Activated naive CD4-positive, alpha-beta T cell treated with anti-CD3 and anti-CD28 coated beads, Interleukin-2, amount 50 U/mL, for 72 hours (primary cell): ENCODE results near the gene CLIP1. TPM values are rescaled to one million over a fixed set of nuclear protein-coding genes. Genes with fewer than 3 reads are reported as not detected.
"Not testable (repeated sequence)": the region's sequence is repeated elsewhere in the genome, so short reads cannot be mapped to it uniquely, and the experiment has no call there.

Source experiments
- ATAC-seq, 2 donors: fragments of 150-1000 bp; cut with Tn5 transposase; 2 replicates each; pipeline ENCODE4 v1.10.0; 2021; ENCODE audit warnings: mild to moderate bottlenecking in 2 of 2, moderate library complexity in 2 of 2
- DNase-seq, 2 donors: peaks; one replicate each; pipeline ENCODE4 v3.0.0; 2021 to 2022; ENCODE audit warnings: low spot score in 2 of 2
- H3K27ac Mint-ChIP-seq, 2 donors: one replicate each; pipeline ENCODE4 v1.8.0; 2022; ENCODE audit warnings: mild to moderate bottlenecking in 2 of 2, mixed read lengths in 2 of 2
- H3K36me3 Mint-ChIP-seq, 2 donors: one replicate each; pipeline ENCODE4 v1.8.0; 2022; ENCODE audit warnings: mixed read lengths in 2 of 2
- H3K9me3 Mint-ChIP-seq, 2 donors: one replicate each; pipeline ENCODE4 v1.8.0; 2022; ENCODE audit warnings: mixed read lengths in 2 of 2
- total RNA-seq, 2 donors: library from RNA; stranded (reverse); gene quantifications; one replicate each; pipeline ENCODE4 v1.2.3, GENCODE V29; 2022

Gene CLIP1
- total RNA-seq, 2 donors from 2014 or later: 40.7 to 69.0 TPM

DNA sequence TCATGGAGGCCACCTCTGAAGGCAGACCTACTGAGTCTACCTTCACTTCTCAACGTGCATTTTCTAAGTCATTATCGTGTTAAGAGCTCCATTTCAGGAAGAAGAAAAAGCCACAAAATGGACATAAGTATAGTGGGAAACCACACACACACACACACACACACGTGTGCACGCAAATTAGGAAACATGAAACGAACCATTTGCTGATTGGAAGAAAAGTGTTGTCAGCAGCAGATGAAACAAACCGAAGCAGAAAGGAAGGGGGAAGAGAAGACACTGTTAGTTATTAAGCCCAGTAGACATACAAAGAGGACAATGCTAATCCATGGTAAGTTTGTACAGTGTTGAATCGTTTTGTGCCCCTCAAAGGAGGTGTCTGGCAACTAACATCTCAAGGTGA is 146.2 kb downstream of the CLIP1 start:
- no peaks in the 10 kb centered on the region for H3K9me3 Mint-ChIP-seq
- H3K36me3 Mint-ChIP-seq: no peaks in the 10 kb centered on the region
- ATAC-seq (no peak), DNase-seq (no peak)
- no peak overlapping the region for H3K27ac Mint-ChIP-seq

DNA sequence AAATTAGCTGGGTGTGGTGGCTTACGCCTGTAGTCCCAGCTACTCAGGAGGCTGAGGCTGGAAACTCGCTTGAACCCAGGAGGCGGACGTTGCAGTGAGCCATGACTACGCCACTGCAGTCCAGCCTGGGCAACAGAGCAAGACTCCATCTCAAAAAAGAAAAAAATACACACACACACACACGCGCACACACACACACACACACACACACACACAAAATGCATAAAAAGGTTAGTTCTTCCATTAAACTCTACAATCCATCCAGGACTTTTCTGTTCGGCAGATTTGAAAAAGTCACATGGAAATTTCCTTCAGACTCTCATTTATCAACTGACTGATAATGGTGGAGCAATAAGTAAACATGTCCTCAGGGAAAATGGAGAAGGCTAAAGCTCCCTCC is 147.0 kb downstream of the CLIP1 start:
- ATAC-seq: no peak
- no peaks in the 10 kb centered on the region for H3K36me3 Mint-ChIP-seq
- H3K9me3 Mint-ChIP-seq: no peaks in the 10 kb centered on the region
- no peak overlapping the region for H3K27ac Mint-ChIP-seq
- no peak for DNase-seq

DNA sequence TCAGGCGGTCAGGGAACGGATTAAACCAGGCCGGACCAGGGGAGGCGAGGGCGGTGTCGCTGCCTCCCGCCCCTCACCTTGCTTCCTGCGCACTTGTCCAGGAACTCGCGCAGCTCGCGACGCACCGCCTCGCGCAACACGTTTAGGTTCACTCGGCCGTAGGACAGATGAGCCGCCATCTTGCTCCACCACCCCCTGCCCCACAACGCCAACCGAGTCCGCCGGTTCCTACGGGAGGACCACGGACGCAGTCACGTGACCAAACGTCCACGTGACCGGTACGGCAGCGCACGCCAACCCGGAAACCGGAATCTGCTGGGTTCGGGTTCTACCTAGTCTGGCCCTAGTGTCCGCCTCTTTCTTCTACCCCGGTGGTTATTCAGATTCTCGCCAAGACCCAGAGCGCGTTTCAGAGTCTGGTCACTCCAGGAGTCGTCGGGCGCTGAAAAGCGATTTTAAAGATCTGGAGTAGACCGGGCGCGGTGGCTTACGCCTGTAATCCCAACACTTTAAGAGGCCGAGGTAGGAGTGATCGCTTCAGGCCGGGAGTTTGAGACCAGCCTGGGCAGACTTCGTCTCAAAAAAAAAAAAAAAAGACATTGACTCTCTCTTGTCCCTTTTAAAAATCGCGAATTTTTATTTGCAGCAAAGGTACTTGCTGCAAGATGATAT is 156.1 kb downstream of the CLIP1 start, which contains the start of gene VPS33A:
TSS of gene VPS33A (minus strand) at position 265 of the 672 bp plus-strand sequence. CDS start at position 179, 86 bp downstream.
- DNase-seq (peak; percentile 94 to 95), ATAC-seq (peak; percentile 91 to 93)
- Mint-ChIP-seq H3K9me3 (no peaks in the 10 kb centered on the region), H3K27ac (peak within 1 kb of the TSS; percentile 98 to 100), H3K36me3 (no peaks in the 10 kb centered on the region)

DNA sequence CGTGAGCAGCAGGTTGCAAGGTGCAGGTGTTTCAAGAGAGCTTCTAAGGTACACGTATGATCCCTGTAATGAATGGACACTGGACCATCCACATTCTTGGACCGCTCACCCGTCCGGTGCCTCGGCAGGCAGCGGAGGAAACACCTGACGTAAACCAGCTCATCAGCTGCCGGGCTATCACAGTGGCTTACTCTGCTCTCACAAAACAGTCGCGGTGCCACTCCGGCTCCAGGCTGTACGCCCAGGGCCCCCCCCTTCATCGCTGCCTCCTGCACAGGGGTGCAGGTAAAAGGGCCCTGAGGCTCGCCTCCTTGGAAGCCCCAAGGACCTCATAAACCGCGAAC is 156.6 kb downstream of the CLIP1 start:
- Mint-ChIP-seq H3K36me3 (no peaks in the 10 kb centered on the region), H3K9me3 (no peaks in the 10 kb centered on the region)

DNA sequence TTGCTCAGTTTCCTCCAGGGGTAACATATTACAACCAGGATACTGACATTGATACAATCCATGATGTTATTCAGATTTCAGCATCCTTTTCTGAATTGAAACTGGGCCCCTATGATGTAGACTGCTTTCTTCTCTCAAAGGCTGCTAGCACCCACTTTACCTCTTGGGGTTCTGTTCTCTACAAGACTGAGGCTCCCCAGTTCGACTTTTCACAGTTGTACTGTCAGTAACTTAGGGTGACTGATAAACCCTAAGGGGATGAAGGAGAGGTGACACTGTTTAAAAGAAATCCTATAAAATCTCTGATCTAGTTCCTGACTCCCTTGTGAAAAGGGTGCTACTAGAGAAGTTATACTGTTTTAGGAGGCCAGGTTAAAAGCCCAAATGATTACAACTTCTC is 157.0 kb downstream of the CLIP1 start:
- ATAC-seq (peak in 1 of 2 donors; percentile 7), DNase-seq (no peak)
- H3K9me3 Mint-ChIP-seq: no peaks in the 10 kb centered on the region
- H3K36me3 Mint-ChIP-seq: no peaks in the 10 kb centered on the region
- H3K27ac Mint-ChIP-seq: peak overlapping the region; percentile 98 to 100

More for the DNA sequence above, 156.6 kb downstream of the CLIP1 start:
- peak overlapping the region; percentile 98 to 100 for H3K27ac Mint-ChIP-seq
- DNase-seq: no peak
- ATAC-seq: peak; percentile 49 to 61

DNA sequence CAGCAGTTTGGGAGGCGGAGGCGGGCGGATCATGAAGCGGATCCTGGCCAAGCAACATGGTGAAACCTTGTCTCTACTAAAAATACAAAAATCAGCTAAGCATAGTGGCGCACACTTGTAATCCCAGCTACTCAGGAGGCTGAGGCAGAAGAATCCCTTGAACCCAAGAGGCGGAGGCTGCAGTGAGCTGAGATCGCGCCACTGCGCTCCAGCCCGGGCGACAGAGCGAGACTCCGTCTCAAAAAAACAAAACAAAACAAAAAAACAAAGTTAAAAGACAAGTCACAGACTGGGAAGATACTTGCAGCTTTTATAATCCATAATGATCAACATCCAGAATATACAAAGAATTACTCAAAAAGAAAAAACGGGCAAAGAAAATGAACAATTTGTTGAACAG is 161.7 kb downstream of the CLIP1 start:
- H3K36me3 Mint-ChIP-seq, H3K27ac Mint-ChIP-seq, H3K9me3 Mint-ChIP-seq, DNase-seq, ATAC-seq: not testable (repeated sequence)

DNA sequence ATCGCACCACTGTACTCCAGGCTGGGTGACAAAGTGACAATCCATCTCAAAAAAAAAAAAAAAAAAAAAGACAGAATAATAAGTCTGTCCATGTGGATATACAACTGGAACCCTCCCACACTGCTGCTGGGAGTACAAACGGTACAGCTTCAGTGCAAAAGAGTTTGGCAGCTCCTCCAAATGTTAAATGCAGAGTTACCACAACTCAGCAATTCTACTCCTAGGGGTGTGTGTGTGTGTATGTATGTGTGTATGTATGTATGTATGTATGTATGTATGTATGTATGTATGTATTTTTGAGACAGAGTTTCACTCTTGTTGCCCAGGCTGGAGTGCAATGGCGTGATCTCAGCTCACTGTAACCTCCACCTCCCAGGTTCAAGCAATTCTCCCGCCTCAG is 163.5 kb downstream of the CLIP1 start:
- DNase-seq, H3K36me3 Mint-ChIP-seq, H3K9me3 Mint-ChIP-seq, ATAC-seq: not testable (repeated sequence)
- H3K27ac Mint-ChIP-seq: peak overlapping the region in 1 of 2 donors; percentile 29

DNA sequence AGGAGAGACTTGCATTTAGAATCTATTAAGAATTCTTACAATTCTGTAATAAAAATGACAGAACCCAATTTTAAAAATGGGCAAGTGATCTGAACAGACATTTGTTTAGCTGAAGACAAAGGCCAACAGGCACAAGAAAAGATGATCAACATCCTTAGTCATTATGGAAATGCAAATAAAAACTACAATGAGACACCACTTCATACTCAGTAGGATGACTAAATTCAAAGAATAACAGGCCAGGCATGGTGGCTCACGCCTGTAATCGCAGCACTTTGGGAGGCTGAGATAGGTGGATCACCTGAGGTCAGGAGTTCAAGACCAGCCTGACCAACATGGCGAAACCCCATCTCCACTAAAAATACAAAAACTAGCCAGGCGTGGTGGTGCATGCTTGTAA is 164.0 kb downstream of the CLIP1 start:
- not testable (repeated sequence) for H3K36me3 Mint-ChIP-seq, DNase-seq
- peak in 1 of 2 donors; percentile 13 for ATAC-seq

DNA sequence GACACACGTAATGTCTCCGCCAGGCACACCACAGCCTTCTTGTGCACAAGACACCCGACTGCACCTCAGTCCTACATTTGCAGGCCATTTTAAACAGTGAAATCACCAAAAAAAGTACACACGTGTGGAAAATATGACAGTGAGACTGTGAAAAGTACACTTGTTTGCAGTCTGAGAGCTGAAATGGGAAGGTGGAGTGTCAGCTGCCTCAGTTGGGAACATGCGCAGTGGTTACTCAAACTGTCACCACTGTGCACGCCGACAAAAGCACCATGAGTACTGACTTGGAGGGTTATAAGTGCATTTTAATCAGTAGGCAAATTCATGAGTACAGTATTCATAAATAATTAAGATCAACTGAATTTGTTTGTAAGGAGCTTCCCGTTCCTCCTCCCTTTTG is 171.9 kb downstream of the CLIP1 start:
- Mint-ChIP-seq H3K9me3 (no peaks in the 10 kb centered on the region), H3K27ac (no peak overlapping the region), H3K36me3 (no peaks in the 10 kb centered on the region)
- DNase-seq (no peak), ATAC-seq (no peak)

More for the DNA sequence above, 164.0 kb downstream of the CLIP1 start:
- not testable (repeated sequence) for H3K9me3 Mint-ChIP-seq
- peak overlapping the region in 1 of 2 donors; percentile 6 for H3K27ac Mint-ChIP-seq

DNA sequence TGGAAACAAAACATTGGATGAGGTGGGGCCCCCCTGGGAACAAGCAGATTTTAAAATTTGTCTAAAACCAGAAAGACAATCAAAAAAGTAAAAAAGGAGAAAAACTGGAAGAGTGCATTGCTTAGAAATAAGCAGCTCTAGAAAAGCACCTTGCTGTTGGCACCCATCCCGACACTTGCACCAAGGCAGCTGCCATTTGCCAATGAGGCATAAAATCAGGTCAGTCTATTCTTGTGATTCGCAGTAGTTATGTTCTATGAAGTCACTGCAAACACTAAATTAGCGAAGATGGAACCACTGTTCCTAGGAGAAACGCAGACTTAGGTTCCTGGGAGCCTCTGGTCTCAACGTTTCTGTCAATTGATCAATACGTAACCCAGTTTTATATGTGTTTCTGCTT is 172.4 kb downstream of the CLIP1 start:
- Mint-ChIP-seq H3K27ac (peak overlapping the region in 1 of 2 donors; percentile 70), H3K9me3 (no peaks in the 10 kb centered on the region), H3K36me3 (no peaks in the 10 kb centered on the region)
- ATAC-seq (no peak), DNase-seq (no peak)

DNA sequence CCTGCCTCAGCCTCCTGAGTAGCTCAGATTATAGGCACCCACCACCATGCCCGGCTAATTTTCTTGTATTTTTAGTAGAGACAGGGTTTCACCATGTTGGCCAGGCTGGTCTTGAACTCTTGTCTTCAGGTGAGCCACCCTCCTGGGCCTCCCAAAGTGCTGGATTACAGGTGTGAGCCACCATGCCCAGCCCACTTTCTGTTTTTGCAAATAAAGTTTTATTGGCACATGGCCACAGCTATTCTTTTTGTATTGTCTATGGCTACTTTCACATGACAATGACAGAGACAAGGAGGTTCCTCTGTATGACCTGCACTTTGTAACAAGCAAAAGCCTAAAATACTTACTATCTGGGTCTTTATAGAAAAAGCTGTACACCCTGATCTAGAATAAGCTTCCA is 176.9 kb downstream of the CLIP1 start:
- Mint-ChIP-seq H3K27ac (no peak overlapping the region), H3K9me3 (no peaks in the 10 kb centered on the region), H3K36me3 (no peaks in the 10 kb centered on the region)
- ATAC-seq (no peak), DNase-seq (no peak)

DNA sequence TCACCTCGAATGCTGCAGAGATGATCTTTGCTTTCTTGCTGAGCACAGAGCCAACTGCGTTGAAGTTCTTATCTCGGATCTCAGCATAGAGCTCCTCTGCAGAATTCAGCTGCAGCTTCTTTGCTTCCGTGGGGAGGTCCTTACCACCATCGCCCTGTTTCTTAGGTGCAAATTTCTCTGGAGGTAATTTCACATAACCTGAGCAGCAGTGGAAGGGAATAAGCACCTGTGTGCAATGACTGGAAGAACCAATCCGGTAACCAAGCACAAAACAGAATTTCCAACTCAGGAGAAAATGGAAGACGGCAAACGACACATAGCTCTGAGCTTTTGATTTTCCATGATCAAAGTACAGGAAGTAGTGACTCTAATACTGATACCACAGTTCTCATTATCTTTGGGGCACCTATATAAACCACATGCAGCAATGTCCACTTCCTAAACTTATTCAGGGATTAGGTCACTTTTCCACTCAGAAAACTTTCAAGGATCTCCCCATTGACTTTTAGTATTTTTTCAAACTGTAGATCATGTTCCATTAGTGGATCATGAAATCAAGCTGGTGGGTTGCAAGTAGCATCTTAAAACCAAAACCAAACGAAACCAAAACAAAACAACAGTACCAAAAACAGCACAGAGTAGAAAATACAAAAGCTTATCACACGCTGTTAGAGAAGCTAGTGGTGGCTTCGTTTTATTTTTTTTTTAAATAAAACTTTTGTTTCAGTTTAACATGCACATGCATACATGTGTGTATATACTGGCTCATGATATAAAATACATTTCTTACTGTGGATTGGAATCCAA is 177.7 kb downstream of the CLIP1 start:
- no peaks in the 10 kb centered on the region for H3K9me3 Mint-ChIP-seq
- H3K27ac Mint-ChIP-seq: peak overlapping the region; percentile 30 to 58
- ATAC-seq (peak; percentile 79 to 84), DNase-seq (no peak)
- H3K36me3 Mint-ChIP-seq: peaks cover 0 to 6% of the 10 kb centered on the region in 2 donors

DNA sequence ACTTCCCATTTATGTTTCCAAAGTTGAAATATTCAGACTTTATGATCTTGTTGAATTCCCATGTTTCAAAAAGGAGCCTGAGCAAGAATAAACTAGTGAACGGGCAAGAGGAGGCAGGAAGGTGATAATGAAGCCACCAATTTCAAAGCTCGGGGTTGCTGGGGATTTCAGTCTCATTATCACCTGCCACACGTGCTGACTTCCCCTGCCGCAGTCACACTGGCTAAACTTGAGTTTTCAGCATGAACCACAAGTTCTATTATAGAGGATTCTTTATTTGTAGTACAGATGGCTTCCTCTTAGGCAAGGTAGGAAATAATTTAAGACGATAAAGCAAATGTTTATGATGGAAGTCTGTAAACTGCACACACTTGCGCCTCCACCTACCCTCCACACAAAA is 178.5 kb downstream of the CLIP1 start:
- Mint-ChIP-seq H3K27ac (peak overlapping the region in 1 of 2 donors; percentile 44), H3K36me3 (peaks cover 0 to 6% of the 10 kb centered on the region in 2 donors), H3K9me3 (no peaks in the 10 kb centered on the region)
- ATAC-seq (peak in 1 of 2 donors; percentile 36), DNase-seq (no peak)

DNA sequence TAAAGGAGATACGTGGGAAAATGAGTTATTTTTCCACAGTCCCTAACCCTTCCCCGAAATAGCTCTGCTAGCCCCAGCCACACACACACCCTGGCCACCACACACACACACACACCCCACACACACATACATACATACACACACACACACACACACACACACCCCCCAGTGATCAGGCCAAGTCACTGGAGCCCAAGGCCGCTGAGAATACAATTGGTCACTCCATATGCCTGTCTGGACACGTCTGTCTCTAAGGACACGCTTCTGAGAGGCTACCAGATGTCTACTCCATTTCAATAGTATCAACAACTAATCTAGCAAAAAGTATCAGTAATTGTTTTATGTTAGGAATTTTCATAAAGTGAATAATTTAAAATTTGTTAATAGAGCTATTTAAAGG is 183.6 kb downstream of the CLIP1 start:
- Mint-ChIP-seq H3K36me3 (peaks cover 0 to 6% of the 10 kb centered on the region in 2 donors), H3K9me3 (no peaks in the 10 kb centered on the region), H3K27ac (peak overlapping the region in 1 of 2 donors; percentile 60)
- no peak for ATAC-seq
- DNase-seq: no peak

DNA sequence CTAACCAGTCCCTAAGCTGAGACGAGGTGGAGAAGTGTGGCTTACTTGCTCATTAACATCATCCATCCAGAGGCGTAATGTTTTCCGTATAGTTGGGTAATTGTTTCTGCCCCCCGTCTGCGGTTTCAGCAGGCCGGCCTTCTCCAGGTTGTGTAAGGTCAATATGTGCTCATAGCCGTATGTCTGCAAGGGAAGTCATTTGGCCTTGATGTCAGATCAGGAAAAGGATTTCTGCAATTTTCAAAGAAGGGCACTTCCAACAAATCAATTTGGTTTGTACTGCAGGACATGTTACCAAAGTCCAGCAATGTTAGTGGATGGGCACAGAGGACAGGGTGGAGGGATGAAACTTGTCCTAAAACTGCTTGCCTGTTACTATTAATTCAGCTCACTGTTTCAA is 186.7 kb downstream of the CLIP1 start:
- peaks cover 4 to 6% of the 10 kb centered on the region in 2 donors for H3K36me3 Mint-ChIP-seq

DNA sequence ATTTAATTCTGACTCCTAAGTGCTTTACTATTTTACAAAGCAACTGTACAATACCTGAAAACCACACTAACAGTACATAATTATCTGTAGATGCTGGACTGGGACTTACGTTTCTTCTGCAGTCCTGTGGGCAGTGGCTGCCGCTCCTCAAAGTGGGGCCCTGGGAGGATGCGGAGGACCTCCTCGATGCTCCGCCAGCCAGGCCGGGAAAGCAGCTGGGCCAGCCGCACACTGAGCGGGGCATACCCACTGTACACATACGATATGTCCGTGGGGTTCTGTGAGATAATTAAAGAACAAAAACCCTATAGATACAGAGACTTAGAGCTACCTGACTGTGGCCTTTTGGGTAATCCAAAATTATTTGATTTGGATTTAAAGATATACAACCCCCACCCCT is 189.8 kb downstream of the CLIP1 start:
- Mint-ChIP-seq H3K27ac (no peak overlapping the region), H3K9me3 (no peaks in the 10 kb centered on the region), H3K36me3 (peaks cover 0 to 4% of the 10 kb centered on the region in 2 donors)
- DNase-seq (no peak), ATAC-seq (no peak)

More for the DNA sequence above, 186.7 kb downstream of the CLIP1 start:
- ATAC-seq (no peak), DNase-seq (no peak)
- Mint-ChIP-seq H3K9me3 (no peaks in the 10 kb centered on the region), H3K27ac (no peak overlapping the region)

DNA sequence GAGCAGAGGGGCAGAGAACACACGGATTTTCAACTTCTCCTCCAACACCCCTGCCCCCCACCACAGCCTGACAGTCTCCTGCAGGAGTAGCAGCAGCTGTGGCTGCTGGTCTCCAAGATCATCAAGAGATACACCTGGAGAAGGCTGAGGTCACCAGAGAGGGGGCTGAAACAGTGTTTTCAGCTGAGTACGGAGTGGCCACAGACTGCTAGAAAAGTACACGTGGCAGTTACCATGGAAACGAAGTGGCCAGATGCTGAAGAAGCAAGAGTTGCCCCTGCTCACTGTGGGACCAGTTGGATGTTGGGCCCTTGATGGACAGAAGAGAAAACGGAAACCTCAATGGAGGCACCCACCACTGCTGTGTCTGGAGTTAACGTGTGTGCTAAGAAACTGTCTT is 191.7 kb downstream of the CLIP1 start:
- no peak overlapping the region for H3K27ac Mint-ChIP-seq
- DNase-seq (no peak), ATAC-seq (no peak)
- peaks cover 0 to 4% of the 10 kb centered on the region in 2 donors for H3K36me3 Mint-ChIP-seq
- H3K9me3 Mint-ChIP-seq: no peaks in the 10 kb centered on the region
